ENCODE measurements around the gene STX5. TPM values are rescaled to one million over a fixed set of nuclear protein-coding genes. Genes with fewer than 3 reads are reported as not detected.

Gene STX5
- total and polyA plus RNA-seq, 10 of the 15 experiments (the other 5 are each of a cell fraction or from before 2014, with no cell fraction given), result 3.8 to 35.4 (median 27.4) TPM

DNA sequence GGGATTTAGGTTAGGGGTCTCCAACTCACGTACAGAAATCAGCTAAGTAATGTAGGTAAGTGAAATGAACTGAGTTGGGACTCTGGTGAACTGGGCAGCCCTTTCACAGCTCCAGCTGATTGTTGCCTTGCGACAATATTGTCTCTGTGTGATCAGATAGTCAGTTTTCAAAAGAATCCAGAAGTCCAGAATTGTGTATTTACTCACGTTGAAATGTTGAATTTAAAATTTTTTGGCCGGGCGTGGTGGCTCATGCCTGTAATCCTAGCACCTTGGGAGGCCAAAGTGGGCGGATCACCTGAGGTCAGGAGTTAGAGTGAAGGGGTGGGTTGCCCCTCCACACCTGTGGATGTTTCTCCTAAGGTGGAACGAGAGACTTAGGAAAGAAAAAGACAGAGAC is 26.4 kb upstream of the STX5 start (continued):
- TF ChIP-seq, protein P1, sequence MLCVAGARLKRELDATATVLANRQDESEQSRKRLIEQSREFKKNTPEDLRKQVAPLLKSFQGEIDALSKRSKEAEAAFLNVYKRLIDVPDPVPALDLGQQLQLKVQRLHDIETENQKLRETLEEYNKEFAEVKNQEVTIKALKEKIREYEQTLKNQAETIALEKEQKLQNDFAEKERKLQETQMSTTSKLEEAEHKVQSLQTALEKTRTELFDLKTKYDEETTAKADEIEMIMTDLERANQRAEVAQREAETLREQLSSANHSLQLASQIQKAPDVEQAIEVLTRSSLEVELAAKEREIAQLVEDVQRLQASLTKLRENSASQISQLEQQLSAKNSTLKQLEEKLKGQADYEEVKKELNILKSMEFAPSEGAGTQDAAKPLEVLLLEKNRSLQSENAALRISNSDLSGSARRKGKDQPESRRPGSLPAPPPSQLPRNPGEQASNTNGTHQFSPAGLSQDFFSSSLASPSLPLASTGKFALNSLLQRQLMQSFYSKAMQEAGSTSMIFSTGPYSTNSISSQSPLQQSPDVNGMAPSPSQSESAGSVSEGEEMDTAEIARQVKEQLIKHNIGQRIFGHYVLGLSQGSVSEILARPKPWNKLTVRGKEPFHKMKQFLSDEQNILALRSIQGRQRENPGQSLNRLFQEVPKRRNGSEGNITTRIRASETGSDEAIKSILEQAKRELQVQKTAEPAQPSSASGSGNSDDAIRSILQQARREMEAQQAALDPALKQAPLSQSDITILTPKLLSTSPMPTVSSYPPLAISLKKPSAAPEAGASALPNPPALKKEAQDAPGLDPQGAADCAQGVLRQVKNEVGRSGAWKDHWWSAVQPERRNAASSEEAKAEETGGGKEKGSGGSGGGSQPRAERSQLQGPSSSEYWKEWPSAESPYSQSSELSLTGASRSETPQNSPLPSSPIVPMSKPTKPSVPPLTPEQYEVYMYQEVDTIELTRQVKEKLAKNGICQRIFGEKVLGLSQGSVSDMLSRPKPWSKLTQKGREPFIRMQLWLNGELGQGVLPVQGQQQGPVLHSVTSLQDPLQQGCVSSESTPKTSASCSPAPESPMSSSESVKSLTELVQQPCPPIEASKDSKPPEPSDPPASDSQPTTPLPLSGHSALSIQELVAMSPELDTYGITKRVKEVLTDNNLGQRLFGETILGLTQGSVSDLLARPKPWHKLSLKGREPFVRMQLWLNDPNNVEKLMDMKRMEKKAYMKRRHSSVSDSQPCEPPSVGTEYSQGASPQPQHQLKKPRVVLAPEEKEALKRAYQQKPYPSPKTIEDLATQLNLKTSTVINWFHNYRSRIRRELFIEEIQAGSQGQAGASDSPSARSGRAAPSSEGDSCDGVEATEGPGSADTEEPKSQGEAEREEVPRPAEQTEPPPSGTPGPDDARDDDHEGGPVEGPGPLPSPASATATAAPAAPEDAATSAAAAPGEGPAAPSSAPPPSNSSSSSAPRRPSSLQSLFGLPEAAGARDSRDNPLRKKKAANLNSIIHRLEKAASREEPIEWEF (IDR thresholded peaks at IDR 0.05; ENCODE audit: insufficient replicate concordance, low read depth, low read length), result no peak
- TF ChIP-seq FOS (IDR thresholded peaks at IDR 0.05; ENCODE audit: borderline replicate concordance, extremely low read depth, insufficient read length), result no peak
- TF ChIP-seq, protein P2, sequence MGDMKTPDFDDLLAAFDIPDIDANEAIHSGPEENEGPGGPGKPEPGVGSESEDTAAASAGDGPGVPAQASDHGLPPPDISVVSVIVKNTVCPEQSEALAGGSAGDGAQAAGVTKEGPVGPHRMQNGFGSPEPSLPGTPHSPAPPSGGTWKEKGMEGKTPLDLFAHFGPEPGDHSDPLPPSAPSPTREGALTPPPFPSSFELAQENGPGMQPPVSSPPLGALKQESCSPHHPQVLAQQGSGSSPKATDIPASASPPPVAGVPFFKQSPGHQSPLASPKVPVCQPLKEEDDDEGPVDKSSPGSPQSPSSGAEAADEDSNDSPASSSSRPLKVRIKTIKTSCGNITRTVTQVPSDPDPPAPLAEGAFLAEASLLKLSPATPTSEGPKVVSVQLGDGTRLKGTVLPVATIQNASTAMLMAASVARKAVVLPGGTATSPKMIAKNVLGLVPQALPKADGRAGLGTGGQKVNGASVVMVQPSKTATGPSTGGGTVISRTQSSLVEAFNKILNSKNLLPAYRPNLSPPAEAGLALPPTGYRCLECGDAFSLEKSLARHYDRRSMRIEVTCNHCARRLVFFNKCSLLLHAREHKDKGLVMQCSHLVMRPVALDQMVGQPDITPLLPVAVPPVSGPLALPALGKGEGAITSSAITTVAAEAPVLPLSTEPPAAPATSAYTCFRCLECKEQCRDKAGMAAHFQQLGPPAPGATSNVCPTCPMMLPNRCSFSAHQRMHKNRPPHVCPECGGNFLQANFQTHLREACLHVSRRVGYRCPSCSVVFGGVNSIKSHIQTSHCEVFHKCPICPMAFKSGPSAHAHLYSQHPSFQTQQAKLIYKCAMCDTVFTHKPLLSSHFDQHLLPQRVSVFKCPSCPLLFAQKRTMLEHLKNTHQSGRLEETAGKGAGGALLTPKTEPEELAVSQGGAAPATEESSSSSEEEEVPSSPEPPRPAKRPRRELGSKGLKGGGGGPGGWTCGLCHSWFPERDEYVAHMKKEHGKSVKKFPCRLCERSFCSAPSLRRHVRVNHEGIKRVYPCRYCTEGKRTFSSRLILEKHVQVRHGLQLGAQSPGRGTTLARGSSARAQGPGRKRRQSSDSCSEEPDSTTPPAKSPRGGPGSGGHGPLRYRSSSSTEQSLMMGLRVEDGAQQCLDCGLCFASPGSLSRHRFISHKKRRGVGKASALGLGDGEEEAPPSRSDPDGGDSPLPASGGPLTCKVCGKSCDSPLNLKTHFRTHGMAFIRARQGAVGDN (IDR thresholded peaks at IDR 0.05), result no peak
- no peak for TF ChIP-seq EGR1 (IDR thresholded peaks at IDR 0.05; ENCODE audit: borderline replicate concordance in 1 of 2, low read depth in 2 of 2, low read length in 2 of 2)
- no peak for TF ChIP-seq CBX3 (IDR thresholded peaks at IDR 0.05; ENCODE audit: borderline replicate concordance, low read depth)
- no peak for TF ChIP-seq HCFC1 (IDR thresholded peaks at IDR 0.05; ENCODE audit: low read length)
- TF ChIP-seq ASH2L (IDR thresholded peaks at IDR 0.05; ENCODE audit: borderline replicate concordance, low read depth), result no peak
- TF ChIP-seq, protein P3, sequence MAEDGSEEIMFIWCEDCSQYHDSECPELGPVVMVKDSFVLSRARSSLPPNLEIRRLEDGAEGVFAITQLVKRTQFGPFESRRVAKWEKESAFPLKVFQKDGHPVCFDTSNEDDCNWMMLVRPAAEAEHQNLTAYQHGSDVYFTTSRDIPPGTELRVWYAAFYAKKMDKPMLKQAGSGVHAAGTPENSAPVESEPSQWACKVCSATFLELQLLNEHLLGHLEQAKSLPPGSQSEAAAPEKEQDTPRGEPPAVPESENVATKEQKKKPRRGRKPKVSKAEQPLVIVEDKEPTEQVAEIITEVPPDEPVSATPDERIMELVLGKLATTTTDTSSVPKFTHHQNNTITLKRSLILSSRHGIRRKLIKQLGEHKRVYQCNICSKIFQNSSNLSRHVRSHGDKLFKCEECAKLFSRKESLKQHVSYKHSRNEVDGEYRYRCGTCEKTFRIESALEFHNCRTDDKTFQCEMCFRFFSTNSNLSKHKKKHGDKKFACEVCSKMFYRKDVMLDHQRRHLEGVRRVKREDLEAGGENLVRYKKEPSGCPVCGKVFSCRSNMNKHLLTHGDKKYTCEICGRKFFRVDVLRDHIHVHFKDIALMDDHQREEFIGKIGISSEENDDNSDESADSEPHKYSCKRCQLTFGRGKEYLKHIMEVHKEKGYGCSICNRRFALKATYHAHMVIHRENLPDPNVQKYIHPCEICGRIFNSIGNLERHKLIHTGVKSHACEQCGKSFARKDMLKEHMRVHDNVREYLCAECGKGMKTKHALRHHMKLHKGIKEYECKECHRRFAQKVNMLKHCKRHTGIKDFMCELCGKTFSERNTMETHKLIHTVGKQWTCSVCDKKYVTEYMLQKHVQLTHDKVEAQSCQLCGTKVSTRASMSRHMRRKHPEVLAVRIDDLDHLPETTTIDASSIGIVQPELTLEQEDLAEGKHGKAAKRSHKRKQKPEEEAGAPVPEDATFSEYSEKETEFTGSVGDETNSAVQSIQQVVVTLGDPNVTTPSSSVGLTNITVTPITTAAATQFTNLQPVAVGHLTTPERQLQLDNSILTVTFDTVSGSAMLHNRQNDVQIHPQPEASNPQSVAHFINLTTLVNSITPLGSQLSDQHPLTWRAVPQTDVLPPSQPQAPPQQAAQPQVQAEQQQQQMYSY (CRISPR knock-in tag; IDR thresholded peaks at IDR 0.05), result no peak
- TF ChIP-seq ZNF384 (IDR thresholded peaks at IDR 0.05; ENCODE audit: borderline replicate concordance, low read depth, low read length), result no peak
